ENCODE data around the gene COMMD1. TPM values are rescaled to one million over a fixed set of nuclear protein-coding genes. Genes with fewer than 3 reads are reported as not detected.

Gene COMMD1
- total RNA-seq, 1 experiment from 2014 or later: 31.7 TPM

GRCh38 chr2:62071126-62071598 lies 165.7 kb downstream of the COMMD1 start:
- DNase-seq (peak; percentile 34), ATAC-seq (no peak)
- no peak overlapping the region for H3K27ac ChIP-seq (ENCODE audit: low read length)
- H3K4me1 ChIP-seq (ENCODE audit: insufficient read depth, low read length): no peaks in the 10 kb centered on the region
- no peak overlapping the region for H3K4me2 ChIP-seq (ENCODE audit: low read length)
- H3K4me3 ChIP-seq (ENCODE audit: low read length): no peak overlapping the region
- H3K36me3 ChIP-seq (ENCODE audit: low read depth, low read length): no peaks in the 10 kb centered on the region
- H3K9ac ChIP-seq (ENCODE audit: low read length): no peak overlapping the region
- intact Hi-C loops (cut with micrococcal nuclease): no loop called here
- H3K9me2 ChIP-seq (replicated peaks; ENCODE audit: low read length): no peaks in the 10 kb centered on the region
- no peaks in the 10 kb centered on the region for H3K79me2 ChIP-seq (ENCODE audit: low read length)
- no peak overlapping the region for H2AFZ ChIP-seq (ENCODE audit: low read length)
- no peaks in the 10 kb centered on the region for H3K9me3 ChIP-seq (ENCODE audit: low read length)
- no peaks in the 10 kb centered on the region for H4K20me1 ChIP-seq (ENCODE audit: low read length)
- ChIA-PET CTCF (no interaction called here), POLR2A (ENCODE audit: unreplicated experiment) (no interaction called here)
- no peaks in the 10 kb centered on the region for H3F3A ChIP-seq (ENCODE audit: low read length, unreplicated experiment)
- BruUV-seq (replicated peaks): no TSS peak
- TF ChIP-seq CTCF (conservative IDR thresholded peaks at IDR 0.05; ENCODE audit: low read depth, low read length) (no peak), EZH2phosphoT487 (IDR thresholded peaks at IDR 0.05; ENCODE audit: borderline replicate concordance, low read length) (no peak), EZH2 (IDR thresholded peaks at IDR 0.05; ENCODE audit: low read length, unreplicated experiment) (no peak)
- no peaks in the 10 kb centered on the region for H3K27me3 ChIP-seq (ENCODE audit: low read length)

- intact Hi-C loops (cut with micrococcal nuclease): no loop called here
- DNase-seq (no peak), ATAC-seq (no peak)
- H3K4me1 ChIP-seq (ENCODE audit: insufficient read depth, low read length): no peaks in the 10 kb centered on the region
- H3K36me3 ChIP-seq (ENCODE audit: low read depth, low read length): no peaks in the 10 kb centered on the region
- H3K9me3 ChIP-seq (ENCODE audit: low read length): no peaks in the 10 kb centered on the region
- no peak overlapping the region for H3K9ac ChIP-seq (ENCODE audit: low read length)
- CTCF ChIA-PET: no interaction called here
- no TSS peak for BruUV-seq (replicated peaks)
- H3K4me2 ChIP-seq (ENCODE audit: low read length): no peak overlapping the region
- no peak overlapping the region for H2AFZ ChIP-seq (ENCODE audit: low read length)
- no peaks in the 10 kb centered on the region for H3K79me2 ChIP-seq (ENCODE audit: low read length)
- TF ChIP-seq EZH2 (IDR thresholded peaks at IDR 0.05; ENCODE audit: low read length, unreplicated experiment) (no peak), EZH2phosphoT487 (IDR thresholded peaks at IDR 0.05; ENCODE audit: borderline replicate concordance, low read length) (no peak), CTCF (conservative IDR thresholded peaks at IDR 0.05; ENCODE audit: low read depth, low read length) (no peak)
- no peaks in the 10 kb centered on the region for H4K20me1 ChIP-seq (ENCODE audit: low read length)
- H3K27me3 ChIP-seq (ENCODE audit: low read length): no peaks in the 10 kb centered on the region
- POLR2A ChIA-PET (ENCODE audit: unreplicated experiment): no interaction called here
- H3K4me3 ChIP-seq (ENCODE audit: low read length): no peak overlapping the region
- no peaks in the 10 kb centered on the region for H3K9me2 ChIP-seq (replicated peaks; ENCODE audit: low read length)
- H3F3A ChIP-seq (ENCODE audit: low read length, unreplicated experiment): no peaks in the 10 kb centered on the region
- no peak overlapping the region for H3K27ac ChIP-seq (ENCODE audit: low read length)
Measured at GRCh38 chr2:62071760-62072680, 166.5 kb downstream of the COMMD1 start.

- no peak overlapping the region for H3K4me2 ChIP-seq (ENCODE audit: low read length)
- intact Hi-C loops (cut with micrococcal nuclease): no loop called here
- ATAC-seq (no peak), DNase-seq (no peak)
- CTCF ChIA-PET: no interaction called here
- no peaks in the 10 kb centered on the region for H3K9me2 ChIP-seq (replicated peaks; ENCODE audit: low read length)
- no peak overlapping the region for H3K9ac ChIP-seq (ENCODE audit: low read length)
- H3K79me2 ChIP-seq (ENCODE audit: low read length): no peaks in the 10 kb centered on the region
- no peaks in the 10 kb centered on the region for H3K9me3 ChIP-seq (ENCODE audit: low read length)
- no peak overlapping the region for H2AFZ ChIP-seq (ENCODE audit: low read length)
- H3K36me3 ChIP-seq (ENCODE audit: low read depth, low read length): no peaks in the 10 kb centered on the region
- no peak overlapping the region for H3K27ac ChIP-seq (ENCODE audit: low read length)
- POLR2A ChIA-PET (ENCODE audit: unreplicated experiment): no interaction called here
- H3F3A ChIP-seq (ENCODE audit: low read length, unreplicated experiment): no peaks in the 10 kb centered on the region
- no peak overlapping the region for H3K4me3 ChIP-seq (ENCODE audit: low read length)
- no peaks in the 10 kb centered on the region for H4K20me1 ChIP-seq (ENCODE audit: low read length)
- H3K4me1 ChIP-seq (ENCODE audit: insufficient read depth, low read length): no peaks in the 10 kb centered on the region
- TF ChIP-seq EZH2 (IDR thresholded peaks at IDR 0.05; ENCODE audit: low read length, unreplicated experiment): no peak
- TF ChIP-seq CTCF (conservative IDR thresholded peaks at IDR 0.05; ENCODE audit: low read depth, low read length): no peak
- TF ChIP-seq EZH2phosphoT487 (IDR thresholded peaks at IDR 0.05; ENCODE audit: borderline replicate concordance, low read length): no peak
- H3K27me3 ChIP-seq (ENCODE audit: low read length): no peaks in the 10 kb centered on the region
- BruUV-seq (replicated peaks): no TSS peak
Measured at GRCh38 chr2:62074233-62074632, 168.8 kb downstream of the COMMD1 start.

Data from PC-3 (cell line).